Muscle layer of colon (tissue), 2 donors: ENCODE results near the gene SERPINB1.

ENCODE experiments used
- H3K27ac ChIP-seq: one replicate; pipeline ENCODE4 v1.7.0; 2013; ENCODE audit warnings: low read depth, mild to moderate bottlenecking, low read length, moderate library complexity
- H3K27me3 ChIP-seq, 2 donors: one replicate each; pipeline ENCODE4 v1.7.0; 2013; ENCODE audit warnings: low read length in 2 of 2, mild to moderate bottlenecking in 2 of 2; ENCODE audit not compliant: insufficient read depth in 2 of 2, control insufficient read depth in 1 of 2
- H3K36me3 ChIP-seq: one replicate; pipeline ENCODE4 v1.7.0; 2013; ENCODE audit warnings: mild to moderate bottlenecking, low read length; ENCODE audit not compliant: insufficient read depth
- H3K4me1 ChIP-seq: one replicate; pipeline ENCODE4 v1.7.0; 2013; ENCODE audit warnings: mild to moderate bottlenecking, low read length; ENCODE audit not compliant: insufficient read depth
- H3K4me3 ChIP-seq, 2 donors: one replicate each; pipeline ENCODE4 v1.7.0; 2013; ENCODE audit warnings: low read length in 2 of 2, low read depth in 1 of 2, mild to moderate bottlenecking in 1 of 2, moderate library complexity in 1 of 2
- H3K9ac ChIP-seq: one replicate; pipeline ENCODE4 v1.7.0; 2013; ENCODE audit warnings: low read length
- H3K9me3 ChIP-seq: one replicate; pipeline ENCODE4 v1.7.0; 2013; ENCODE audit warnings: mild to moderate bottlenecking, low read length
- donor health status: abdominal sarcoma.
- donor health status: Adenocarcinoma of cecum.

SERPINB1 gene

GRCh38 chr6:2783188-2783963 lies 58.3 kb downstream of the SERPINB1 start:
- peaks cover 51% of the 10 kb centered on the region for H3K36me3 ChIP-seq
- no peak overlapping the region for H3K27ac ChIP-seq
- no peak overlapping the region for H3K4me3 ChIP-seq
- H3K4me1 ChIP-seq, result no peaks in the 10 kb centered on the region
- H3K9me3 ChIP-seq, result no peaks in the 10 kb centered on the region
- H3K9ac ChIP-seq, result no peak overlapping the region
- H3K27me3 ChIP-seq, result no peaks in the 10 kb centered on the region

- no peaks in the 10 kb centered on the region for H3K27me3 ChIP-seq
- H3K9ac ChIP-seq, result no peak overlapping the region
- no peaks in the 10 kb centered on the region for H3K9me3 ChIP-seq
- no peaks in the 10 kb centered on the region for H3K4me1 ChIP-seq
- no peak overlapping the region for H3K4me3 ChIP-seq
- peaks cover 51% of the 10 kb centered on the region for H3K36me3 ChIP-seq
- H3K27ac ChIP-seq, result no peak overlapping the region
Measured at GRCh38 chr6:2782825-2783187, 58.9 kb downstream of the SERPINB1 start.

GRCh38 chr6:2782356-2782708 lies 59.3 kb downstream of the SERPINB1 start:
- Histone ChIP-seq H3K27ac (no peak overlapping the region), H3K9me3 (no peaks in the 10 kb centered on the region), H3K27me3 (no peaks in the 10 kb centered on the region), H3K4me3 (no peak overlapping the region), H3K4me1 (no peaks in the 10 kb centered on the region), H3K36me3 (peaks cover 51% of the 10 kb centered on the region), H3K9ac (no peak overlapping the region)
